ENCODE data around the gene CLDN9.
A peak's percentile ranks its signal among the peaks of the same experiment; 100 is the strongest.

CLDN9 gene, protein sequence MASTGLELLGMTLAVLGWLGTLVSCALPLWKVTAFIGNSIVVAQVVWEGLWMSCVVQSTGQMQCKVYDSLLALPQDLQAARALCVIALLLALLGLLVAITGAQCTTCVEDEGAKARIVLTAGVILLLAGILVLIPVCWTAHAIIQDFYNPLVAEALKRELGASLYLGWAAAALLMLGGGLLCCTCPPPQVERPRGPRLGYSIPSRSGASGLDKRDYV

DNA sequence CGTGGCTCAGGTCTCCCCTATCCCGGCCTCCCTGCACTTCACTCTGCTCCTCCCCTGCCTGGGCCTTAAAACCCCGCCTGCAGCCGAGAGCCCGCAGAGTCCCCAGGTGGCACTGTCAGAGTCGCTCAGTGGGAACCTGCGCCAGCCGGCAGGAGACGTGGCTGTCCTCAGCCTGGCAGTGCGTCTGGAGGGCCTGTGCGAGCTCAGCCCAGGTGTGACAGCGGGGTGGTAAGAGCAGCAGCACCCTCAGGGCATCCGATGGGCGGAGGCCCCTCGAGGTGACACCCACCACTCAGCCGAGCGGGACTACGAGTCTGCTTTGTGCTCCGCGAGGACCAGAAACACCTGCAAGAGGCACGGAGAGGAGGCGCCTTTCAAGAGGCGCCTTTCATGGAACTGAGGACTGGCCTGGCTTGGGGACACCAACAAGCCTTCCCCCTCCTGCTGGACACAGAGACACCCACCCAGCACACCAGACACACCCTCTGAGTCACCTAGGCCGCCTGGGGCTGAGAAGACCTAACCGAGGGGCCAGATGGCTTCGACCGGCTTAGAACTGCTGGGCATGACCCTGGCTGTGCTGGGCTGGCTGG is at the start of gene CLDN9:
CLDN9 (plus strand) TSS at position 96 of the 593 bp plus-strand sequence; CDS start at position 536, 440 bp downstream.
- TF ChIP-seq, protein P1, sequence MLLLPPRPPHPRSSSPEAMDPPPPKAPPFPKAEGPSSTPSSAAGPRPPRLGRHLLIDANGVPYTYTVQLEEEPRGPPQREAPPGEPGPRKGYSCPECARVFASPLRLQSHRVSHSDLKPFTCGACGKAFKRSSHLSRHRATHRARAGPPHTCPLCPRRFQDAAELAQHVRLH (tag by site-specific recombination; IDR thresholded peaks at IDR 0.05) = no peak
- TF ChIP-seq ZNF132 (tag by site-specific recombination; IDR thresholded peaks at IDR 0.05; ENCODE audit: borderline replicate concordance) (no peak), KLF17 (tag by site-specific recombination; IDR thresholded peaks at IDR 0.05) (0 out of 2 replicates have a peak, but pooled peaks have one; percentile 17), ZNF174 (tag by site-specific recombination; IDR thresholded peaks at IDR 0.05) (no peak), ZNF621 (tag by site-specific recombination; IDR thresholded peaks at IDR 0.05) (no peak), ZNF677 (tag by site-specific recombination; IDR thresholded peaks at IDR 0.05) (peak; percentile 71; the same call in 1 of the 2 replicates), ZNF138 (tag by site-specific recombination; IDR thresholded peaks at IDR 0.05; ENCODE audit: borderline replicate concordance) (no peak), KLF1 (tag by site-specific recombination; IDR thresholded peaks at IDR 0.05) (peak; percentile 80), ZNF776 (tag by site-specific recombination; IDR thresholded peaks at IDR 0.05; ENCODE audit: borderline replicate concordance) (no peak), FEZF1 (tag by site-specific recombination; IDR thresholded peaks at IDR 0.05) (no peak), ZNF654 (tag by site-specific recombination; IDR thresholded peaks at IDR 0.05; ENCODE audit: low read depth) (no peak), ZNF585B (tag by site-specific recombination; IDR thresholded peaks at IDR 0.05) (no peak), ZNF202 (tag by site-specific recombination; IDR thresholded peaks at IDR 0.05; ENCODE audit: borderline replicate concordance) (no peak), ZIC2 (tag by site-specific recombination; IDR thresholded peaks at IDR 0.05) (peak; percentile 74), ZNF513 (tag by site-specific recombination; IDR thresholded peaks at IDR 0.05) (no peak), KLF9 (tag by site-specific recombination; IDR thresholded peaks at IDR 0.05; ENCODE audit: low read depth) (no peak), YY2 (tag by site-specific recombination; IDR thresholded peaks at IDR 0.05) (no peak)
- TF ChIP-seq, protein P2, sequence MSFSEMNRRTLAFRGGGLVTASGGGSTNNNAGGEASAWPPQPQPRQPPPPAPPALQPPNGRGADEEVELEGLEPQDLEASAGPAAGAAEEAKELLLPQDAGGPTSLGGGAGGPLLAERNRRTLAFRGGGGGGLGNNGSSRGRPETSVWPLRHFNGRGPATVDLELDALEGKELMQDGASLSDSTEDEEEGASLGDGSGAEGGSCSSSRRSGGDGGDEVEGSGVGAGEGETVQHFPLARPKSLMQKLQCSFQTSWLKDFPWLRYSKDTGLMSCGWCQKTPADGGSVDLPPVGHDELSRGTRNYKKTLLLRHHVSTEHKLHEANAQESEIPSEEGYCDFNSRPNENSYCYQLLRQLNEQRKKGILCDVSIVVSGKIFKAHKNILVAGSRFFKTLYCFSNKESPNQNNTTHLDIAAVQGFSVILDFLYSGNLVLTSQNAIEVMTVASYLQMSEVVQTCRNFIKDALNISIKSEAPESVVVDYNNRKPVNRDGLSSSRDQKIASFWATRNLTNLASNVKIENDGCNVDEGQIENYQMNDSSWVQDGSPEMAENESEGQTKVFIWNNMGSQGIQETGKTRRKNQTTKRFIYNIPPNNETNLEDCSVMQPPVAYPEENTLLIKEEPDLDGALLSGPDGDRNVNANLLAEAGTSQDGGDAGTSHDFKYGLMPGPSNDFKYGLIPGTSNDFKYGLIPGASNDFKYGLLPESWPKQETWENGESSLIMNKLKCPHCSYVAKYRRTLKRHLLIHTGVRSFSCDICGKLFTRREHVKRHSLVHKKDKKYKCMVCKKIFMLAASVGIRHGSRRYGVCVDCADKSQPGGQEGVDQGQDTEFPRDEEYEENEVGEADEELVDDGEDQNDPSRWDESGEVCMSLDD (tag by site-specific recombination; IDR thresholded peaks at IDR 0.05) = no peak
- TF ChIP-seq, protein P3, sequence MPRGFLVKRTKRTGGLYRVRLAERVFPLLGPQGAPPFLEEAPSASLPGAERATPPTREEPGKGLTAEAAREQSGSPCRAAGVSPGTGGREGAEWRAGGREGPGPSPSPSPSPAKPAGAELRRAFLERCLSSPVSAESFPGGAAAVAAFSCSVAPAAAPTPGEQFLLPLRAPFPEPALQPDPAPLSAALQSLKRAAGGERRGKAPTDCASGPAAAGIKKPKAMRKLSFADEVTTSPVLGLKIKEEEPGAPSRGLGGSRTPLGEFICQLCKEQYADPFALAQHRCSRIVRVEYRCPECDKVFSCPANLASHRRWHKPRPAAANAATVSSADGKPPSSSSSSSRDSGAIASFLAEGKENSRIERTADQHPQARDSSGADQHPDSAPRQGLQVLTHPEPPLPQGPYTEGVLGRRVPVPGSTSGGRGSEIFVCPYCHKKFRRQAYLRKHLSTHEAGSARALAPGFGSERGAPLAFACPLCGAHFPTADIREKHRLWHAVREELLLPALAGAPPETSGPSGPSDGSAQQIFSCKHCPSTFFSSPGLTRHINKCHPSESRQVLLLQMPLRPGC (tag by site-specific recombination; IDR thresholded peaks at IDR 0.05) = no peak
- H3K4me3 ChIP-seq (ENCODE audit: low read depth, low read length) = no peak within 1 kb of the TSS
- POLR2A ChIA-PET = interaction anchor here (0.6 to 1.4 kb wide), 4 partner anchors 8 to 15 kb away, joined by 3 to 5 read pairs (median 4); partner anchors contain the start of genes HCFC1R1 and THOC6
- H3K36me3 ChIP-seq (ENCODE audit: control insufficient read depth in 2 of 2, insufficient read depth in 1 of 2, low read length in 2 of 2) = no peaks in the 10 kb centered on the region
- CTCF ChIA-PET = interaction anchor here (0.6 kb wide), 1 partner anchor 29 kb away, joined by 3 read pairs; no protein-coding TSS in a partner anchor
- H3K4me1 ChIP-seq (ENCODE audit: control insufficient read depth, insufficient read depth, low read length) = no peaks in the 10 kb centered on the region; the same call in 1 of the 2 replicates
- no peak within 1 kb of the TSS for H3K27ac ChIP-seq (ENCODE audit: extremely low read depth, low read depth, low read length)
- no peaks in the 10 kb centered on the region for H3K9me3 ChIP-seq (ENCODE audit: control insufficient read depth, insufficient read depth, low read depth, low read length)

Data from HEK293 (cell line).